Effector memory CD4-positive, alpha-beta T cell (primary cell): ENCODE measurements around the gene FBXL19.

ENCODE experiments used
- DNase-seq, 3 donors: peaks; one replicate each; pipeline ENCODE4 v3.0.0-alpha.2; 2020
- H3K27ac ChIP-seq: 2 replicates; pipeline ENCODE4 v1.7.0; 2013; ENCODE audit warnings: mild to moderate bottlenecking, low read length, moderate library complexity; ENCODE audit not compliant: insufficient read depth, poor library complexity, severe bottlenecking
- H3K27me3 ChIP-seq: replicated peaks from 2 replicates; pipeline ENCODE4 v1.7.0; 2013; ENCODE audit warnings: mild to moderate bottlenecking, low read length; ENCODE audit not compliant: insufficient read depth, control insufficient read depth, poor library complexity, severe bottlenecking
- H3K36me3 ChIP-seq: 2 replicates; pipeline ENCODE4 v1.7.0; 2013; ENCODE audit warnings: mild to moderate bottlenecking, low read length, moderate library complexity; ENCODE audit not compliant: control insufficient read depth, insufficient read depth
- H3K4me1 ChIP-seq: 2 replicates; pipeline ENCODE4 v1.7.0; 2013; ENCODE audit warnings: low read length, mild to moderate bottlenecking; ENCODE audit not compliant: control insufficient read depth, insufficient read depth, poor library complexity, severe bottlenecking
- H3K4me3 ChIP-seq: 2 replicates; pipeline ENCODE4 v1.7.0; 2013; ENCODE audit warnings: low read length, low read depth, mild to moderate bottlenecking; ENCODE audit not compliant: insufficient read depth, poor library complexity, severe bottlenecking
- H3K9me3 ChIP-seq: 2 replicates; pipeline ENCODE4 v1.7.0; 2013; ENCODE audit warnings: mild to moderate bottlenecking, low read length, moderate library complexity; ENCODE audit not compliant: control insufficient read depth

FBXL19 gene

GRCh38 chr16:30967795-30968194 is 44.4 kb downstream of the FBXL19 start:
- no peaks in the 10 kb centered on the region for H3K9me3 ChIP-seq
- no peak overlapping the region for H3K27ac ChIP-seq
- no peak overlapping the region for H3K4me3 ChIP-seq
- DNase-seq, result no peak
- H3K27me3 ChIP-seq, result no peaks in the 10 kb centered on the region
- peaks cover 75% of the 10 kb centered on the region for H3K36me3 ChIP-seq
- H3K4me1 ChIP-seq, result no peaks in the 10 kb centered on the region

- H3K4me1 ChIP-seq, result no peaks in the 10 kb centered on the region
- H3K27me3 ChIP-seq, result no peaks in the 10 kb centered on the region
- H3K36me3 ChIP-seq, result peaks cover 71% of the 10 kb centered on the region
- no peak overlapping the region for H3K4me3 ChIP-seq
- H3K27ac ChIP-seq, result no peak overlapping the region
- no peaks in the 10 kb centered on the region for H3K9me3 ChIP-seq
- no peak for DNase-seq
Measured at GRCh38 chr16:30969246-30969842, 46.0 kb downstream of the FBXL19 start.

GRCh38 chr16:30971298-30971697 is 47.9 kb downstream of the FBXL19 start:
- Histone ChIP-seq H3K27me3 (no peaks in the 10 kb centered on the region), H3K9me3 (no peaks in the 10 kb centered on the region), H3K36me3 (peaks cover 63% of the 10 kb centered on the region), H3K4me1 (no peaks in the 10 kb centered on the region), H3K27ac (no peak overlapping the region), H3K4me3 (no peak overlapping the region)
- DNase-seq, result no peak

GRCh38 chr16:30972872-30973271 is 49.5 kb downstream of the FBXL19 start:
- DNase-seq, result no peak
- peaks cover 67% of the 10 kb centered on the region for H3K36me3 ChIP-seq
- H3K27ac ChIP-seq, result no peak overlapping the region

GRCh38 chr16:30974348-30974747 is 51.0 kb downstream of the FBXL19 start:
- Histone ChIP-seq H3K9me3 (no peaks in the 10 kb centered on the region), H3K27ac (no peak overlapping the region), H3K4me3 (no peak overlapping the region), H3K4me1 (no peaks in the 10 kb centered on the region), H3K27me3 (no peaks in the 10 kb centered on the region), H3K36me3 (peaks cover 72% of the 10 kb centered on the region)
- DNase-seq, result no peak

More at GRCh38 chr16:30972872-30973271, 49.5 kb downstream of the FBXL19 start:
- Histone ChIP-seq H3K4me1 (no peaks in the 10 kb centered on the region), H3K4me3 (no peak overlapping the region), H3K27me3 (no peaks in the 10 kb centered on the region), H3K9me3 (no peaks in the 10 kb centered on the region)

- H3K36me3 ChIP-seq, result peaks cover 71% of the 10 kb centered on the region
- H3K4me3 ChIP-seq, result no peak overlapping the region
- H3K27me3 ChIP-seq, result no peaks in the 10 kb centered on the region
- no peaks in the 10 kb centered on the region for H3K4me1 ChIP-seq
- no peak for DNase-seq
- no peaks in the 10 kb centered on the region for H3K9me3 ChIP-seq
- no peak overlapping the region for H3K27ac ChIP-seq
Measured at GRCh38 chr16:30976486-30976885, 53.1 kb downstream of the FBXL19 start.

- peaks cover 65% of the 10 kb centered on the region for H3K36me3 ChIP-seq
Measured at GRCh38 chr16:30977502-30977901, 54.1 kb downstream of the FBXL19 start.

GRCh38 chr16:30979170-30980022 is 56.0 kb downstream of the FBXL19 start:
- no peak overlapping the region for H3K27ac ChIP-seq
- H3K9me3 ChIP-seq, result no peaks in the 10 kb centered on the region
- peaks cover 57% of the 10 kb centered on the region for H3K36me3 ChIP-seq
- H3K4me1 ChIP-seq, result no peaks in the 10 kb centered on the region
- no peak for DNase-seq
- H3K27me3 ChIP-seq, result no peaks in the 10 kb centered on the region
- H3K4me3 ChIP-seq, result no peak overlapping the region

More at GRCh38 chr16:30977502-30977901, 54.1 kb downstream of the FBXL19 start:
- no peak overlapping the region for H3K27ac ChIP-seq
- no peaks in the 10 kb centered on the region for H3K4me1 ChIP-seq
- H3K9me3 ChIP-seq, result no peaks in the 10 kb centered on the region
- DNase-seq, result no peak
- H3K4me3 ChIP-seq, result no peak overlapping the region
- H3K27me3 ChIP-seq, result no peaks in the 10 kb centered on the region

GRCh38 chr16:30980023-30980371 is 56.6 kb downstream of the FBXL19 start:
- DNase-seq, result no peak
- Histone ChIP-seq H3K36me3 (peaks cover 57% of the 10 kb centered on the region), H3K4me3 (no peak overlapping the region), H3K27me3 (no peaks in the 10 kb centered on the region), H3K4me1 (peaks cover 2% of the 10 kb centered on the region), H3K9me3 (no peaks in the 10 kb centered on the region), H3K27ac (no peak overlapping the region)

- Histone ChIP-seq H3K27me3 (no peaks in the 10 kb centered on the region), H3K4me3 (no peak overlapping the region), H3K27ac (no peak overlapping the region), H3K4me1 (peaks cover 5% of the 10 kb centered on the region), H3K36me3 (peaks cover 55% of the 10 kb centered on the region), H3K9me3 (no peaks in the 10 kb centered on the region)
- no peak for DNase-seq
Measured at GRCh38 chr16:30980434-30980833, 57.1 kb downstream of the FBXL19 start.
